RWPE1 (cell line): Measurements from ENCODE around the gene DUSP18.
A peak's percentile ranks its signal among the peaks of the same experiment; 100 is the strongest.

Experiments used
- CTCF ChIA-PET: fragments of 350-600 bp; sonication (Branson Sonifier 250); formaldehyde crosslinking; extraction: SDS; loops from one replicate; lab custom pipeline; 2021; lab: Yijun Ruan, JAX
- POLR2A ChIA-PET: fragments of 400-600 bp; formaldehyde crosslinking; extraction: SDS; loops from one replicate; lab custom pipeline; 2020; ENCODE audit warnings: antibody characterized with exemption; ENCODE audit not compliant: low non-redundant PET; lab: Yijun Ruan, JAX
- DNase-seq: peaks from one replicate; pipeline ENCODE4 v3.0.0; 2012; ENCODE audit warnings: low spot score
- H3K27ac ChIP-seq: fragments of 450-650 bp; 2 replicates; pipeline ENCODE4 v1.5.1; 2017
- CTCF ChIP-seq: fragments of 450-650 bp; conservative IDR thresholded peaks from 2 replicates; pipeline ENCODE4 v1.5.1; 2017; ENCODE audit warnings: low read depth, mild to moderate bottlenecking

Gene DUSP18

DNA sequence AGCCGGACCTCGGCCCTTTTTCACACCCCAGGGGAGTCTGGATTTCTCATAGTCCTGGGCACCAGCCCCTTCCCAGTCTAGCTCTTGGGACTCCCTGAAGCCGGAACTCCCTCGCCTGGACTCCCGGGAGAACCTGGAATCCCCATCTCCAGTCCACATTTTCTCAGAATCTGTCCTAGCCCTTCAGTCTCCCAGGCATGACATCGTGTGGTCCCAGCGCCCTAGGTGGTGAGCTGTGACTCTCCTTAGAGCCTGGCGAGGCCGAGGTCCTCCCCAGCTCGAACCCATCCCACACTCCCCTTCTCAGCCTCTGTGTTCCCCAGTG is 673 bp upstream of the DUSP18 start:
- no peak for TF ChIP-seq CTCF
- peak; percentile 8 for DNase-seq
- H3K27ac ChIP-seq = peak overlapping the region; percentile 54
- ChIA-PET CTCF (no interaction called here), POLR2A (no interaction called here)

GRCh38 chr22:30667107-30667493 is 575 bp downstream of the DUSP18 start:
- ChIA-PET CTCF (interaction anchor here (1.2 kb wide), 1 partner anchor 88 kb away, joined by 3 read pairs; no protein-coding TSS in a partner anchor), POLR2A (no interaction called here)
- DNase-seq = no peak
- TF ChIP-seq CTCF = no peak
- H3K27ac ChIP-seq = peak overlapping the region; percentile 54

GRCh38 chr22:30665786-30666185 is 1.9 kb downstream of the DUSP18 start:
- DNase-seq = no peak
- CTCF ChIA-PET = no interaction called here
- POLR2A ChIA-PET = no interaction called here
- no peak for TF ChIP-seq CTCF
- H3K27ac ChIP-seq = no peak overlapping the region

DNA sequence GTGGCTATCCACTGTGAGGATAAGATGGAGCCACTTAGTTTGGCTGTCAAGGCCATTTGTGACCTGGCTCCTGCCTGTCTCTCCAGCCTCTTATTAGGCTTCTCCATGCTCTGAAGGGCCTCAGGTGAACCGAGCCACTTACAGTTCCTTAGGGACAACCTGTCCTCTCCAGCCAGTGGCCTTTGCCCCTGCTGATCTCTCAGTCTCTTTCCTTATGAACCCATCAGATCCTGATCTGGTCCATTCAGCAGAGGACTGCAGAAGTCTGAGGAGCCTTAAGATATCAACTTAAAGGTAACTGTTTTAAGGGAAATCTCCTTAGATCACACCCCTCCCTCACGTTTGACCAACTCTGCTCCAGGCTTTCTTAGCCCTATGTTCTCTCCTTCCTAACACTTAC is 2.4 kb downstream of the DUSP18 start:
- DNase-seq = no peak
- POLR2A ChIA-PET = no interaction called here
- TF ChIP-seq CTCF = no peak
- no peak overlapping the region for H3K27ac ChIP-seq
- CTCF ChIA-PET = no interaction called here

DNA sequence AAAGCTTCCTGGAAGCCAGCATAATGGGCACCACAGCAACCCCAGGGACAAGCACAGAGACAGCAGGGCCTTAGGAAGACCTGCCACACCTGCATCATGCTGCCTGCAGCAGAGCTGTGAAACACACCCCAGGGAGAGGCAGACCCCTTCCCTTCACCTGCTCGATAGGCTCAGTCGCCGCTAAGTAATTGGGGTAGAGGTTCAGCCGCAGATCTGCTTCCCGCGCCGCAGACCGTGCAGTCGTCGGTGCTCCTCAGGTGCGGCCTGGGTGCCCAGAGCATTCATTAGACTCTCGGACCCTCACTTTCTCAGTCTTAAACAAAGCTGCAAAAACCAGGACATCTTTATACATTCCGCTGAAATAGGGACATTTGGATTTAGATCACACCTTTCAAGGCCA is 2.9 kb downstream of the DUSP18 start:
- no peak for DNase-seq
- ChIA-PET CTCF (no interaction called here), POLR2A (no interaction called here)
- H3K27ac ChIP-seq = no peak overlapping the region
- no peak for TF ChIP-seq CTCF

- no peak for DNase-seq
- POLR2A ChIA-PET = no interaction called here
- no peak for TF ChIP-seq CTCF
- CTCF ChIA-PET = interaction anchor here (0.7 kb wide), 1 partner anchor 10 kb away, joined by 4 read pairs; no protein-coding TSS in a partner anchor
- H3K27ac ChIP-seq = no peak overlapping the region
These were observed 5.6 kb downstream of the DUSP18 start for GRCh38 chr22:30662040-30662439.

DNA sequence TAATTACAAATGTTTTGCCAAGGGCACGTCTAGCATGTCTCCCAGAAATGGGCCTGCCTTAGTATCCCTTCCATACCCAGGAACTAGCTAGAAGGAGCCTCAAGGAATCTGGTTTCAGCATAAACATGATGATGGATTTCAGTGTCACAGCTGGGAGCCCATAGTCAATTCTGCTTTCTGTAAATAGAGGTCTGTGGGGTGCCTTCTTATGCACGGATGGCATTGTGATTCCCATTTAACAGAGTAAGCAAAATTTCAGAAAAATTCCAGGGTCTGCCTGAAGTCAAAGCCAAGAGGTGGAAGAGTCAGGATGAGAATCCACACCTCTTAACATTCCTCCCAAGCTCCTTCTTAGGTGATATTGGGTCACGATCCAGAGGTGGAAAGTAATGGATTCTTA is 12.1 kb downstream of the DUSP18 start:
- no peak overlapping the region for H3K27ac ChIP-seq
- TF ChIP-seq CTCF = no peak
- no peak for DNase-seq
- ChIA-PET POLR2A (no interaction called here), CTCF (no interaction called here)
